ENCODE results near the gene NFATC2.

Gene NFATC2

DNA sequence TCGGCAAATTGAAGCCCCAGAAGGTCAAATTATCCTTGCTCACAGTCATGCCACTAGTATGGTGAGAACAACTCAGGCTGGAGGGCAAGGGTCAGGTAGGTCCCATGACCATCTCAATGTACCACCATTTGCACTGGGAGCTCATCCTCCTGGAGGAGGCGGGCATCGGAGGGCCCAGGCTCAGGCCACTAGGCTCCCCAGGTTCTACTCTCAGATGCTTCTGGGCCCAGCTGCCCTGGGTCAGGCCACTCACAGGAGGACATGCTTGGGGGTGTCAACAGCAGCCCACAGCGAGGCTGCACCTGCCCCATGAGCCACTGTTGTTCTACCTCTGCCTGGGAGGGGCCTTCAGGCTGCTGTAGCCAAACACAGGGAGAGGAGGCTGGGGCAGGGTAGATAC, 39.1 kb downstream of the NFATC2 start:
- Histone ChIP-seq H3K4me3 (ENCODE audit: low read depth, low read length) (no peak overlapping the region), H3K9me3 (ENCODE audit: control insufficient read depth, insufficient read depth, low read length) (no peaks in the 10 kb centered on the region), H3K9ac (ENCODE audit: low read depth, low read length) (no peak overlapping the region), H3K27ac (ENCODE audit: low read depth, low read length) (no peak overlapping the region), H3K4me1 (ENCODE audit: control insufficient read depth, insufficient read depth, low read length) (no peaks in the 10 kb centered on the region; the same call in 1 of the 2 replicates), H3K27me3 (ENCODE audit: control insufficient read depth, insufficient read depth, low read length) (no peaks in the 10 kb centered on the region), H3K36me3 (ENCODE audit: control insufficient read depth, insufficient read depth, low read length) (no peaks in the 10 kb centered on the region)

DNA sequence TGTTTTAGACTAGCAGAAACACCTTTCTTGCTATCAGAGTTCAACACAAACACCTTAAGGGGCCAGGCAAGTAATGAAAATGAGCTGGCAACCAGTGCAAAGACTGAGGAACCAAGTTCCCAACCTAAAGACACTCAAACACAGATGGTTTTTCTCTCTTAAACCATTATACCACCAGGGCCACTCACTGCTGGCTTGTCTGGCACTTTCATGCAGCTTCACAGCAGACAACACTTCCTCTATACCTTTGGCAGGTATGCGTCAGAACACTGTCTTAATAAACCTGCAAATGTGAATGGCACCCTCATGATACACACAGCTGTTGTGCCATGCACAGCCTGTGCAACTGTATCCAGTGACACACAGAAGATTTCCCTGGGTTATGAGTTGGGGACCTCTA, 41.6 kb downstream of the NFATC2 start:
- Histone ChIP-seq H3K9me3 (ENCODE audit: control insufficient read depth, insufficient read depth, low read length) (no peaks in the 10 kb centered on the region), H3K4me3 (ENCODE audit: low read depth, low read length) (no peak overlapping the region), H3K9ac (ENCODE audit: low read depth, low read length) (no peak overlapping the region), H3K27ac (ENCODE audit: low read depth, low read length) (no peak overlapping the region), H3K27me3 (ENCODE audit: control insufficient read depth, insufficient read depth, low read length) (no peaks in the 10 kb centered on the region), H3K36me3 (ENCODE audit: control insufficient read depth, insufficient read depth, low read length) (no peaks in the 10 kb centered on the region), H3K4me1 (ENCODE audit: control insufficient read depth, insufficient read depth, low read length) (no peaks in the 10 kb centered on the region; the same call in 1 of the 2 replicates)

DNA sequence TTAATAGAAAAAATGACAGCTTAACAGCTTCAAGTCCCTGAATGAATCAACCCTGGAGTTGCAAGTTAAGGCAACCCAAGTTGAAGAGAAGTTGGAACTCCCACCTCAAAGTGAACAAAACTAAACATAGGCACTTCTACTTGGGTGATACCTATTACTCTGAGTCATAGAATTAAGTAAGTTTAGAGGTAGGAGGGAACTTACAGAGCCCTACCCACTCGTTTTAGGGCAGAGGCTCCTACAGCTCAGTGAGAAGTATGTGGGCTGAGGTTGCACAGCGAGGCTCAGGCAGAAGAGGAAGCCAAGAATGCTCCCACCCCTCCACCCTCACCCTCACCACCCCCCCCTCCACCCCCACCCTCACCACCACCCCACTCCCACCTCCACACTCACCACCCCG, 42.2 kb downstream of the NFATC2 start:
- no peak overlapping the region for H3K4me3 ChIP-seq (ENCODE audit: low read depth, low read length)

DNA sequence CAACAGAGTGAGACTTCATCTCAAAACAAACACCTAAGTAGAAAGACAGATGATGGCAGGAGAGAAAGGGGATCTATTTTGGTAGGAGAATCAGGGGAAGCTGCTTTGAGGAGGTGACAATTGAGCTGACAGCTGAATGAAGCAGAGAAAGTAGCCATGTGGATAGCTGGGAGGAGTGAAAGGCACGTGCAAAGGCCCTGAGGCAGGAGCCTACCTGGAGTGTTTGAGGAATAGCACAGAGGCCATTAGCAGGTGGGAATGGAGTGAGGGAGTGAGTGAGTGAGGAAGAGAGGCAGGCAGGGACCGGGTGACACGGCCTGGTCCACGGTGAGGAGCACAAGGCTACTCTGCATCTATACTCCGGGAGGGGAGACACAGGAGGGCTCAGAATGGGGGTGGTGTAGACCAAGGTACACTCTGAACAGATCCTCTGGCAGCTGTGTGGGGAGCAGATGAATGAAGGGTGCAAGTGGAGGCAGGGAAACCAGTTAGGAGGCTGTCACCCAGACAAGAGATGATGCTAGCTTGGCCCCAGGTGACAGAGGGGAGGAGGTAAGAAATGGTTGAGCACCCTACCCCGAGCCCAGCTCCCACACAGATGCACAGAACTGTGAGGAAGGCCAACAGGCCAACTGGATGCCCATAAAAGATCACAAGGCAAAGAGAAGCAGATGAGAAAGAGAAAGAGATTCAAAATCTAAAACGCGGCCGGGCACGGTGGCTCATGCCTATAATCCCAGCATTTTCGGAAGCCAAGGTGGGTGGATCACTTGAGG, 43.6 kb downstream of the NFATC2 start:
- H3K9me3 ChIP-seq (ENCODE audit: control insufficient read depth, insufficient read depth, low read length), result no peaks in the 10 kb centered on the region
- H3K36me3 ChIP-seq (ENCODE audit: control insufficient read depth, insufficient read depth, low read length), result no peaks in the 10 kb centered on the region
- H3K4me3 ChIP-seq (ENCODE audit: low read depth, low read length), result no peak overlapping the region
- no peak overlapping the region for H3K9ac ChIP-seq (ENCODE audit: low read depth, low read length)
- no peaks in the 10 kb centered on the region for H3K27me3 ChIP-seq (ENCODE audit: control insufficient read depth, insufficient read depth, low read length)
- no peaks in the 10 kb centered on the region; the same call in 1 of the 2 replicates for H3K4me1 ChIP-seq (ENCODE audit: control insufficient read depth, insufficient read depth, low read length)
- no peak overlapping the region for H3K27ac ChIP-seq (ENCODE audit: low read depth, low read length)

More for the DNA sequence above, 42.2 kb downstream of the NFATC2 start:
- H3K9me3 ChIP-seq (ENCODE audit: control insufficient read depth, insufficient read depth, low read length), result no peaks in the 10 kb centered on the region
- H3K9ac ChIP-seq (ENCODE audit: low read depth, low read length), result no peak overlapping the region
- H3K27ac ChIP-seq (ENCODE audit: low read depth, low read length), result no peak overlapping the region
- no peaks in the 10 kb centered on the region; the same call in 1 of the 2 replicates for H3K4me1 ChIP-seq (ENCODE audit: control insufficient read depth, insufficient read depth, low read length)
- H3K27me3 ChIP-seq (ENCODE audit: control insufficient read depth, insufficient read depth, low read length), result no peaks in the 10 kb centered on the region
- H3K36me3 ChIP-seq (ENCODE audit: control insufficient read depth, insufficient read depth, low read length), result no peaks in the 10 kb centered on the region

DNA sequence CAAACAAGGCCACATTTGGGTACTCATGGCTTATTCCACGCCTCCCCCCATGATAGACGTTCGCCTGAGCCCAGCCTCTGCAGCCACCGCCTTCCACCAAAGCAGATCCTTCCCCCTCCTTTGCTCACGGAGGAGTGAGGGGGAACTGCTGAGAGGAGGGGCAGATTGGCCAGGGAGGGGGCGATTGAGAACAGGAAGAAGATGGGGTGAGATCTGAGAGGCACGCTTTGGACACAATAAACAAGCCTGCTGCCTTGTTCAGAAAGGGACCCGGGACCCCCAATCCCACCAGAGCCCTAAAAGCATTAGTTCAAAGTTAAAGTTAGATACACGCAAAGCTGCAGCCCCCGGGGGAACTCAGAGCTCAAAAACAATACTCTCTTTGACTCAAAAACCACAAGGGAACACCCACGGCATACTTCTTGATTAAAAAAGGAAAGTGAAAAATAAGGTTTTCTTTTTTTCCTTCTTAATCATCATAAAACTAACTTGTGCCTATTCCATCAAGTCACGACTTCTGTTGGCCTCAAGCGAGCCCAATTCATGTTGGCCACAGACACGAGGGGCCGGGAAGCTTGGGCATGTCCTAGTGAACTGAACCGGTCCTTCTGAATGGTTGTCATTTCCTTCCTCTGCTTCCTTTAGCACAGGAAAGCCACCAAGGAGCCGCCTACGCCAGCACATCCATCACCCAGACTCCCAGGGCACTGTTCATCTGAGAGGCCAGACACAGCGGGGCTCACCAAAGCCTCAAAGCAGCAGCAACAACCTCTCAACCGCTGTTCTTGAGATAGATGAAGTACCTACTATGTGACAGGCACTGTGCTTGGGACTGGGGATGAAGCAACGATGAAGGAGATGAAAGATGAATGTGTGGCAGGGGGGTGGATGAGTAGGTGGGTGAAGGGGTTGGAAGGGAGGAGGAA, 44.7 kb downstream of the NFATC2 start:
- H3K4me3 ChIP-seq (ENCODE audit: low read depth, low read length), result no peak overlapping the region
- H3K36me3 ChIP-seq (ENCODE audit: control insufficient read depth, insufficient read depth, low read length), result no peaks in the 10 kb centered on the region
- H3K4me1 ChIP-seq (ENCODE audit: control insufficient read depth, insufficient read depth, low read length), result no peaks in the 10 kb centered on the region; the same call in 1 of the 2 replicates
- H3K27me3 ChIP-seq (ENCODE audit: control insufficient read depth, insufficient read depth, low read length), result no peaks in the 10 kb centered on the region
- H3K9me3 ChIP-seq (ENCODE audit: control insufficient read depth, insufficient read depth, low read length), result no peaks in the 10 kb centered on the region
- no peak overlapping the region for H3K27ac ChIP-seq (ENCODE audit: low read depth, low read length)
- no peak overlapping the region for H3K9ac ChIP-seq (ENCODE audit: low read depth, low read length)

DNA sequence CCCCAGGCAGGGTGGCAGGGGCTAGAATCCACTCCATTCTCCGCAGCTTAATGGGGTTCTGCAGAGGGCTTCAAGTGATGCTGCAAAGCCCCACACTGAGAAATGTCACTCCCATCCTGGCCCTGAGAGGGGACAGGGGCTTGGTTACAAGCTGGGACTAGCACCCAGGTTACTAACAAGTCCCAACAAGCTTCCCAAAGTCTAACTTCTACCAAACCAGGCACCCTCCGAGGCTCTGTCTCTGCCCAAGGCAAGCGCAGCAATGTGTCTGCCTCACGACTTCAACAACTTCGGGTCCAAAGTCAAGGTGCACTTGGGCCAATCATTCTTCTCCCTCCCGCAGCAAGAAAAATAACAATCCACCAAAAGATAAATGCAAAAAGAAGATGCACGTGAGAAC, 45.6 kb downstream of the NFATC2 start:
- H3K36me3 ChIP-seq (ENCODE audit: control insufficient read depth, insufficient read depth, low read length), result no peaks in the 10 kb centered on the region
- H3K9ac ChIP-seq (ENCODE audit: low read depth, low read length), result no peak overlapping the region
- H3K4me3 ChIP-seq (ENCODE audit: low read depth, low read length), result no peak overlapping the region
- no peaks in the 10 kb centered on the region; the same call in 1 of the 2 replicates for H3K4me1 ChIP-seq (ENCODE audit: control insufficient read depth, insufficient read depth, low read length)
- H3K27me3 ChIP-seq (ENCODE audit: control insufficient read depth, insufficient read depth, low read length), result no peaks in the 10 kb centered on the region
- H3K9me3 ChIP-seq (ENCODE audit: control insufficient read depth, insufficient read depth, low read length), result no peaks in the 10 kb centered on the region
- H3K27ac ChIP-seq (ENCODE audit: low read depth, low read length), result no peak overlapping the region

DNA sequence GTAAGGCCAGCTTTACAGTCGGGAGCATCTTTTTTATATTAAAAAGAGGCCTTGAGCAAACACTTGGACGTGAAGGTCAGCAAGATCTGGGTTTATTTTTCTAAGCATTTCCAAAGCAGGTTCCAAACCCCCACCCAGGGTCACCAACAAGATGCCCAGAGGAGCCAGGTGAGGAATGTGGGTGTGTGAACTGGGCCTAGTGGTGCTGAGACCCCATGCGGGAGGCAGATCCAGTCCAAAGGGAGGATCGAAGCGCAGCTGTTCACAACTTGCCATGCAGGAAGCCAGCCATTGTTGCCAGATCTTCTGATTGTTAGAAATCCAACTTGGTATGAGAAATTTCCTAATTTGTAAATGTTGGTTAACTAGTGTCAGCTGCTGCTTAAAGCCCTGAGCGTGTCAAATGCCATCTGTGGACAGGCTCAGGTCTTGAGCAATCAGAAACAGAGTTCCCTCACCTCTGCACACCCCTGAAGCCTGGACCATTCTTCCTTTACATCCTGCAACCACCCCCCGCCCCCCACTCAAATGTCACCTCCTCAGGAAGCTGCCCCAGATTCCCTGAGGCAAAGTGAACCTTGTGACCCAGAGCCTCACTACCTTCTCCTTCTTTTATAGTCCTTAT, 46.5 kb downstream of the NFATC2 start:
- Histone ChIP-seq H3K4me3 (ENCODE audit: low read depth, low read length) (no peak overlapping the region), H3K4me1 (ENCODE audit: control insufficient read depth, insufficient read depth, low read length) (no peaks in the 10 kb centered on the region), H3K36me3 (ENCODE audit: control insufficient read depth, insufficient read depth, low read length) (no peaks in the 10 kb centered on the region), H3K27me3 (ENCODE audit: control insufficient read depth, insufficient read depth, low read length) (no peaks in the 10 kb centered on the region), H3K9ac (ENCODE audit: low read depth, low read length) (no peak overlapping the region), H3K27ac (ENCODE audit: low read depth, low read length) (no peak overlapping the region), H3K9me3 (ENCODE audit: control insufficient read depth, insufficient read depth, low read length) (no peaks in the 10 kb centered on the region)

DNA sequence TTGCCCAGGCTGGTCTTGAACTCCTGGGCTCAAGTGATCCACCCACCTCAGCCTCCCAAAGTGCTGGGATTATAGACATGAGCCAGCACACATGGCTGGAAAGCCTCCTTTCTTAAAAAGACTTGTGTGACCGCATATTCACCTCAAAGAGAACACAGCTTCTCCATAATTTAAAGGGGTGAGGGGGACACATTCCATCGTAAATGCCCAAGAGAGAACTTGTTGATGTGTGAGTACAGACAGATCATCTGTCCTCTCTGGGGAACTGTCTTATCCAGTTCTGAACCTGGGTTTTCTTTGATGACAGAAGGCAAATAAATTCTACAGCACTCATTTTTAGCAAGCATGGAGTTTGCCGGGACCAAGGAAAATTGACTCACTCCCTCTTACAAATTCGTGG, 47.2 kb downstream of the NFATC2 start:
- Histone ChIP-seq H3K27ac (ENCODE audit: low read depth, low read length) (no peak overlapping the region), H3K9ac (ENCODE audit: low read depth, low read length) (no peak overlapping the region), H3K4me3 (ENCODE audit: low read depth, low read length) (no peak overlapping the region), H3K4me1 (ENCODE audit: control insufficient read depth, insufficient read depth, low read length) (no peaks in the 10 kb centered on the region), H3K27me3 (ENCODE audit: control insufficient read depth, insufficient read depth, low read length) (no peaks in the 10 kb centered on the region), H3K36me3 (ENCODE audit: control insufficient read depth, insufficient read depth, low read length) (no peaks in the 10 kb centered on the region), H3K9me3 (ENCODE audit: control insufficient read depth, insufficient read depth, low read length) (no peaks in the 10 kb centered on the region)

DNA sequence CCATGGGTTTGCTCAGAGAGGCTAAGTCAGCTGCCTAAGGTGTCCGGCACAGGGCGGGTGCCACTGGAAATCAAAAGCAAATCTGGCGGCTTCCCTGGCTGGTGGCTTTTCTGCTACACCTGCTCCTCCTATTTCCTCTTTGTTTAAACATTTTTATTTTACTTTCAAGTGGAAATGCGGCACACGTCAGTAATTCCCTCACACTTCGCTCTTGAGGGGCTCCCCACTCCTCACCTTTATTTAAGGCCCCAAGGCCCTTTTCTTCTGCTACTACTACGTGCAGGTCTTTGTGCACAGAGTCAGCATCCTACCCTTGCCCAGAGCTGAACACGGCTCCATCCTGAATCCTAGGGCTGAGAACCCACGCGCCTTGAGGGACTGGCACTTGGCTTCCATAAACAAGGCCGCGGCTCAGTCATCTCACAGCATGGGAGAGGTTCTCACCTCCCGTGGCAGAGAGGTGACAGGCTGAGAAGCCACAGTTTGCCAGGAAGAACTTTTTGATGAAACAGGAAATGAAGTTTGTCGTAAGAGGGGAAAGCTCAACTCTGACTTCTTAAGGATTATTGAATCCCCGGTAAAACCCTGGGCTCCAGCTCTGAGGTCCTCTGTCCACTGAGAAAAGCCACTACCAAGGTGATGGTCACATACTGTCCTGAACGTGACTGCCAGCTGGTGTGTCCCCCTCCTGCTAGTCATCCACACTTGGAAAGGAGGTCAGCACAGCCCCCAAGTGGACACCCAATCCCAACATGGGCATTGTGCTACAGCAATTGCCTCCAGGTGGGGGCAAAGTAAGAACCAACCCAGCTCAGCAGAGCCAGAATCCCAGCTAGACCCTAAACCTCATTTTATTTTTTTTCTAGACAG, 48.0 kb downstream of the NFATC2 start:
- Histone ChIP-seq H3K36me3 (ENCODE audit: control insufficient read depth, insufficient read depth, low read length) (no peaks in the 10 kb centered on the region), H3K27ac (ENCODE audit: low read depth, low read length) (no peak overlapping the region), H3K4me3 (ENCODE audit: low read depth, low read length) (no peak overlapping the region), H3K27me3 (ENCODE audit: control insufficient read depth, insufficient read depth, low read length) (no peaks in the 10 kb centered on the region), H3K9me3 (ENCODE audit: control insufficient read depth, insufficient read depth, low read length) (no peaks in the 10 kb centered on the region), H3K4me1 (ENCODE audit: control insufficient read depth, insufficient read depth, low read length) (no peaks in the 10 kb centered on the region), H3K9ac (ENCODE audit: low read depth, low read length) (no peak overlapping the region)

DNA sequence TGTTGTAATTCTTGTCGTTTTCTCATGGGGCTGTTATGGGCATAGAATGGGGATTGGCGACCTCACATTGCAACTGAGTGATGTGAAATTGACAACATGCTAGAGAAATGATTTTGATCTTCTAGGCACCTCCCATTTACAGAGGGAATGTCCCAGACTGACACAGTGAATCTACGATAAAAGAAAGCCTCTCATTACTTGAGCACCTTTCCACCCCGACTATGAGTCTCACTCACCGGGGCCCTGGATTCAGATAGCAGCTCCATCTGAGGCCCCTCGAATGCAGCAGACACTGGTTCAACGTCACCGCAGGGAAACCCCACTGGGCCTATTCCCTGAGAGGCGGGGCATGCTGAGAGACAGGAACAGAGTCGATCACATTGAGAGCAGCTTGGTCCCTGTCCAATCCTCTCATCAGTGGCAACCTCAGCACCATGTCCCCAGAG, 49.1 kb downstream of the NFATC2 start:
- Histone ChIP-seq H3K27ac (ENCODE audit: low read depth, low read length) (no peak overlapping the region), H3K27me3 (ENCODE audit: control insufficient read depth, insufficient read depth, low read length) (no peaks in the 10 kb centered on the region), H3K4me3 (ENCODE audit: low read depth, low read length) (no peak overlapping the region), H3K36me3 (ENCODE audit: control insufficient read depth, insufficient read depth, low read length) (no peaks in the 10 kb centered on the region), H3K9me3 (ENCODE audit: control insufficient read depth, insufficient read depth, low read length) (no peaks in the 10 kb centered on the region), H3K9ac (ENCODE audit: low read depth, low read length) (no peak overlapping the region), H3K4me1 (ENCODE audit: control insufficient read depth, insufficient read depth, low read length) (no peaks in the 10 kb centered on the region)
